ENCODE data around the gene CRYBB1. TPM values are rescaled to one million over a fixed set of nuclear protein-coding genes. Genes with fewer than 3 reads are reported as not detected.

Gene CRYBB1
- total RNA-seq, 3 donors from 2014 or later = 2.6 TPM; not detected in 2

DNA sequence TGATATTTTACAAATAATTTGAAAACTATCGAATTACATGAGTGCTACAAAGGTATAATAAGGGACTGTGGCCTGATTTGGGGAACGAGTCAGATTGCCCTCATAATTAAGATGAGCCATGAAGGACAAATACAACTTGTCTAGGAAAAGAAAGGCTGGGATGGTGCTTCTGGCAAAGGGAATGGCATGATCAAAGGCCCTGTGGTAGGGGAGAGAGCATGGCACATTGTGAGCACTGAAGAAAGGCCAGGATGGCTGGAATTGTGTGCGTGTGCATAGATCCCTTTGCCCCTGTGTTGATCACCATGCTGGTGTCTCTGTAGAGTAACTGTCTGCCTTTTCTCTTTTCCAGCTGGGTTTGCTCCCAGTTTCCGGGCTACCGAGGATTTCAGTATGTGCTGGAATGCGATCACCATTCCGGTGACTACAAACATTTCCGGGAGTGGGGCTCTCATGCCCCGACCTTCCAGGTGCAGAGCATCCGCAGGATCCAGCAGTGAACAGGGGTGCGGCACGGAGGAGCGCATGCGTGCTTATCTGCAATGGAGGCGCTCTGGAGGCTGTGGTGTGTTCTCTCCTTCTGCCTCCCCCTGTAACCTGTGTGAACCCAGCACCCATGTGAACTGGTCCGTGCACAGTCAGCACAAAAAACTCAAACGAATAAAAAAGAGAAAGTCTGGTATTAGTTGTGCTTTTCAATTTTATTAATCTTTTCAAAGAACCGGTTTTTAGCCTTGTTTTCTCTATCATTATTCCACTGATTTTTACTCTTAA, 12.3 kb upstream of the CRYBB1 start:
- Histone ChIP-seq H3K4me1 (no peaks in the 10 kb centered on the region), H3K4me3 (no peak overlapping the region), H3K9me3 (no peaks in the 10 kb centered on the region), H3K36me3 (no peaks in the 10 kb centered on the region), H3K27me3 (no peaks in the 10 kb centered on the region), H3K27ac (no peak overlapping the region)
- intact Hi-C loops (cut with DNase I; ENCODE audit: low total_unique reads) = no loop called here
- no peak for DNase-seq (ENCODE audit: low spot score in 2 of 2)
- TF ChIP-seq, protein P1, sequence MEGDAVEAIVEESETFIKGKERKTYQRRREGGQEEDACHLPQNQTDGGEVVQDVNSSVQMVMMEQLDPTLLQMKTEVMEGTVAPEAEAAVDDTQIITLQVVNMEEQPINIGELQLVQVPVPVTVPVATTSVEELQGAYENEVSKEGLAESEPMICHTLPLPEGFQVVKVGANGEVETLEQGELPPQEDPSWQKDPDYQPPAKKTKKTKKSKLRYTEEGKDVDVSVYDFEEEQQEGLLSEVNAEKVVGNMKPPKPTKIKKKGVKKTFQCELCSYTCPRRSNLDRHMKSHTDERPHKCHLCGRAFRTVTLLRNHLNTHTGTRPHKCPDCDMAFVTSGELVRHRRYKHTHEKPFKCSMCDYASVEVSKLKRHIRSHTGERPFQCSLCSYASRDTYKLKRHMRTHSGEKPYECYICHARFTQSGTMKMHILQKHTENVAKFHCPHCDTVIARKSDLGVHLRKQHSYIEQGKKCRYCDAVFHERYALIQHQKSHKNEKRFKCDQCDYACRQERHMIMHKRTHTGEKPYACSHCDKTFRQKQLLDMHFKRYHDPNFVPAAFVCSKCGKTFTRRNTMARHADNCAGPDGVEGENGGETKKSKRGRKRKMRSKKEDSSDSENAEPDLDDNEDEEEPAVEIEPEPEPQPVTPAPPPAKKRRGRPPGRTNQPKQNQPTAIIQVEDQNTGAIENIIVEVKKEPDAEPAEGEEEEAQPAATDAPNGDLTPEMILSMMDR (IDR thresholded peaks at IDR 0.05) = no peak
- TF ChIP-seq POLR2A (IDR thresholded peaks at IDR 0.05) (no peak), POLR2AphosphoS5 (IDR thresholded peaks at IDR 0.05) (peak in 1 of 3 donors; percentile 26)

DNA sequence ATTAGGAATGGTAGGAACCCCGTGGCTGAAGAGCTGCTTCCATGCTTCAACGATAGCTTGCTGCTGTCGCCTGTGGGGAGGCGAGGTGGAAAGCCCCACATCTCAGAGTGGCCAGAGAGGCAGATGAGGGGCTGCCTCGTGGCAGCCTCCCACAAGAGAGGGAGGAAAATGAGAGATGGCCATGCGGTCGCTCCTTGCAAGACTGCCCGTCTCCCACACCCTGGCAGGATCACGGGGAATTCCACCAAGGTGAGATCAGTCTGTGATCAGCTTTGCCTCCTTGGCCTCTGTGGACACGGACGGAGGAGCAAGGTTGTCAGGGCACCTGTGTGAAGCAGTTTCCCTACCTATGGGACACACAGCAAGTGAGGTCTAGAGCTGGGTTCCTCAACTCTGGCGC, 7.0 kb upstream of the CRYBB1 start:
- Histone ChIP-seq H3K27ac (no peak overlapping the region), H3K9me3 (no peaks in the 10 kb centered on the region), H3K4me3 (no peak overlapping the region), H3K4me1 (no peaks in the 10 kb centered on the region), H3K36me3 (no peaks in the 10 kb centered on the region), H3K27me3 (no peaks in the 10 kb centered on the region)
- intact Hi-C loops (cut with DNase I; ENCODE audit: low total_unique reads) = no loop called here
- no peak for DNase-seq (ENCODE audit: low spot score in 2 of 2)
- no peak for TF ChIP-seq POLR2AphosphoS5 (IDR thresholded peaks at IDR 0.05)
- TF ChIP-seq, protein P1 (IDR thresholded peaks at IDR 0.05) = no peak
- TF ChIP-seq POLR2A (IDR thresholded peaks at IDR 0.05) = no peak

DNA sequence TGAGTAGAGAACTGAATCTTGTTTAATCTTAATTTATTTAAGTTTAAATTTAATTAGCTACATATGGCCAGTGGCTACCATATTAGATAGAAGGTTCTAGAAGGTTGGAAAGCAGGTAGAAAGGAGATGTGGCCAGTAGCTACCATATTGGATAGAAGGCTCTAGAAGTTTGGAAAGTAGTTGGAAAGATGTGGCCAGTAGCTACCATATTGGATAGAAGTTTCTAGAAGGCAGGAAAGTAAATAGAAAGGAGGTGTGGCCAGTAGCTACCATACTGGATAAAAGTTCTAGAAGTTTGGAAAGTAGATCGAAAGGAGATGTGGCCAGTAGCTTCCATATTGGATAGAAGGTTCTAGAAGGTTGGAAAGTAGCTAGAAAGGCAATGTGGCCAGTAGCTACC, 6.2 kb upstream of the CRYBB1 start:
- Histone ChIP-seq H3K36me3 (no peaks in the 10 kb centered on the region), H3K27me3 (no peaks in the 10 kb centered on the region), H3K4me3 (no peak overlapping the region), H3K4me1 (no peaks in the 10 kb centered on the region), H3K9me3 (no peaks in the 10 kb centered on the region), H3K27ac (no peak overlapping the region)
- intact Hi-C loops (cut with DNase I; ENCODE audit: low total_unique reads) = no loop called here
- DNase-seq (ENCODE audit: low spot score in 2 of 2) = no peak
- TF ChIP-seq POLR2A (IDR thresholded peaks at IDR 0.05) (no peak), POLR2AphosphoS5 (IDR thresholded peaks at IDR 0.05) (no peak)
- TF ChIP-seq, protein P1 (IDR thresholded peaks at IDR 0.05) = no peak

DNA sequence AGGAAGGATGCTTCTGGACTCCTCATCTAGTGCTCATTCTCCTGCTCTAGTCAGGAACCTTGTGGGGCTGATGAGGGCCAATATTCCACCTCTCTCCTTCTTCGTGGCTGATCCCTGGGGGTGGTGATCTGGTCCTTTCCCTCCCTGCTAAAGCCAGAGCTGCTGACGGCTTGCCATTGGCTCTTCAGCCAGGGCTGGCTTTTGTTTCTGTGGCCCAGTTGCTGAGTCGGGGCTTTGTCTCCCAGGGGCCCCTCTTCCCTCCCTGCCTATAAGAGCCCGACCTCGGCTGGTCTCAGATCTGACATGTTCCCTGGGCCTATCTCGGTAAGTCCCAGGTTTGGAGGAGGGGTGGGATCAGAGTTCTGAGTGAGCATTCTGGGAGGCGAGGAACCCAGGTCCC, 3.8 kb upstream of the CRYBB1 start, which contains the start of gene CRYBA4:
Gene CRYBA4 (plus strand): TSS at position 301 of the 400 bp plus-strand sequence. CDS start 634 bp downstream, outside the sequence.
- no peaks in the 10 kb centered on the region for H3K4me1 ChIP-seq
- TF ChIP-seq POLR2AphosphoS5 (IDR thresholded peaks at IDR 0.05) (no peak), POLR2A (IDR thresholded peaks at IDR 0.05) (no peak)
- TF ChIP-seq, protein P1 (IDR thresholded peaks at IDR 0.05) = no peak
- no peaks in the 10 kb centered on the region for H3K9me3 ChIP-seq
- no peaks in the 10 kb centered on the region for H3K36me3 ChIP-seq
- H3K4me3 ChIP-seq = no peak within 1 kb of the TSS
- intact Hi-C loops (cut with DNase I; ENCODE audit: low total_unique reads) = no loop called here
- no peak within 1 kb of the TSS for H3K27ac ChIP-seq
- H3K27me3 ChIP-seq = no peaks in the 10 kb centered on the region
- no peak for DNase-seq (ENCODE audit: low spot score in 2 of 2)

DNA sequence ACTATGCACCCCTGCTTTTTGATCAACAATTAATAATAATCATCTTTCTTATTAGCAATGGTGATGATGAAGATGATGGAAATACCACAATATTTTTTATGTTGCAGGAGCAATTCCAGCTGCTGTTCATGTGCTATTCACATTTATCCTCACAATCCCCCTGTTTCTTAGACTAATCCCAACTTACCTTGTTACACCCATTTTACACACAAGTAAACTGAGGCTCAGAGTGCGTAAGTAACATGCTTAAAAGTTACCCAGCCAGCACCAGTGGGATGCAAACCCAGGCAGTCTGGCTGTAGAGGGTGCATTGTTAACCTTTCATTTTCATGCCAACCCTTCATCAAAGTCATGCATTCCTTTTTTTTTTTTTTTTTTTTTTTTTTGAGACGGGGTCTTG, 2.4 kb upstream of the CRYBB1 start:
- intact Hi-C loops (cut with DNase I; ENCODE audit: low total_unique reads) = no loop called here
- Histone ChIP-seq H3K4me3 (no peak overlapping the region), H3K36me3 (no peaks in the 10 kb centered on the region), H3K9me3 (no peaks in the 10 kb centered on the region), H3K27ac (no peak overlapping the region), H3K27me3 (no peaks in the 10 kb centered on the region), H3K4me1 (no peaks in the 10 kb centered on the region)
- TF ChIP-seq, protein P1 (IDR thresholded peaks at IDR 0.05) = no peak
- TF ChIP-seq POLR2A (IDR thresholded peaks at IDR 0.05) (no peak), POLR2AphosphoS5 (IDR thresholded peaks at IDR 0.05) (no peak)
- no peak for DNase-seq (ENCODE audit: low spot score in 2 of 2)

Measured in breast epithelium (tissue), 4 donors.